Measurements from ENCODE around the gene CFAP251. TPM values are rescaled to one million over a fixed set of nuclear protein-coding genes. Genes with fewer than 3 reads are reported as not detected.
"Not testable (repeated sequence)": the region's sequence is repeated elsewhere in the genome, so short reads cannot be mapped to it uniquely, and the experiment has no call there.

Gene CFAP251
- total and polyA plus RNA-seq, 10 of the 15 experiments (the other 5 are each of a cell fraction or from before 2014, with no cell fraction given), result 0.10 to 0.97 (median 0.64) TPM

GRCh38 chr12:121917950-121918678, at the start of gene CFAP251 (continued):
- peak; percentile 52; the same call in 1 of the 2 replicates for TF ChIP-seq NBN (IDR thresholded peaks at IDR 0.05)
- no peak for TF ChIP-seq EGR1 (IDR thresholded peaks at IDR 0.05; ENCODE audit: borderline replicate concordance in 1 of 2, low read depth in 2 of 2, low read length in 2 of 2)
- TF ChIP-seq STAT3 (IDR thresholded peaks at IDR 0.05; ENCODE audit: low read depth, low read length), result no peak
- peak; percentile 82 for TF ChIP-seq RELA (IDR thresholded peaks at IDR 0.05; ENCODE audit: borderline replicate concordance, partially characterized antibody)
- no peak for TF ChIP-seq BCL3 (IDR thresholded peaks at IDR 0.05; ENCODE audit: borderline replicate concordance, insufficient read depth, low read depth, low read length, poor library complexity, severe bottlenecking)
- no peak for TF ChIP-seq PAX5 (IDR thresholded peaks at IDR 0.05; ENCODE audit: borderline replicate concordance, low read depth, low read length)
- no peak for TF ChIP-seq NR2C1 (IDR thresholded peaks at IDR 0.05)
- TF ChIP-seq POLR2AphosphoS2 (IDR thresholded peaks at IDR 0.05; ENCODE audit: low read depth, low read length), result 0 out of 2 replicates have a peak, but pooled peaks have one; percentile 43
- 0 out of 2 replicates have a peak, but pooled peaks have one; percentile 43 for TF ChIP-seq RELB (IDR thresholded peaks at IDR 0.05; ENCODE audit: low read depth)
- TF ChIP-seq EED (IDR thresholded peaks at IDR 0.05; ENCODE audit: low read depth), result 0 out of 2 replicates have a peak, but pooled peaks have one; percentile 26
- no peak for TF ChIP-seq TAF1 (IDR thresholded peaks at IDR 0.05; ENCODE audit: borderline replicate concordance, low read depth, low read length)
- peak; percentile 60 to 79 (median 73) for TF ChIP-seq CTCF (IDR thresholded peaks at IDR 0.05 in 2 of 3, conservative IDR thresholded peaks at IDR 0.05 in 1 of 3; ENCODE audit: control insufficient read depth in 2 of 3, extremely low read depth in 1 of 3, insufficient read depth in 1 of 3, low read depth in 3 of 3, low read length in 3 of 3)
- TF ChIP-seq SMARCA5 (IDR thresholded peaks at IDR 0.05), result peak; percentile 54; the same call in 1 of the 2 replicates

- H4K20me1 ChIP-seq (ENCODE audit: control insufficient read depth, insufficient read depth); H2AFZ ChIP-seq (ENCODE audit: control insufficient read depth, low read depth, low read length); ATAC-seq; H3K4me2 ChIP-seq (ENCODE audit: control insufficient read depth, insufficient read depth); H3K9ac ChIP-seq (ENCODE audit: control insufficient read depth, insufficient read depth, low read length); DNase-seq (ENCODE audit: low read depth, low spot score); BruUV-seq (replicated peaks); FAIRE-seq; SMC1A ChIA-PET (ENCODE audit: uncharacterized antibody, unreplicated experiment); H3K27me3 ChIP-seq (replicated peaks in 1 of 2; ENCODE audit: control insufficient read depth in 2 of 2, insufficient read depth in 2 of 2, low read length in 1 of 2); H3K4me3 ChIP-seq; intact Hi-C loops (cut with micrococcal nuclease; ENCODE audit: unreplicated experiment); H3K4me1 ChIP-seq (ENCODE audit: control insufficient read depth, insufficient read depth, low read length); H3K27ac ChIP-seq (ENCODE audit: control insufficient read depth, insufficient read depth); H3K9me3 ChIP-seq (replicated peaks; ENCODE audit: control insufficient read depth, insufficient read depth, low read length); H3K36me3 ChIP-seq (ENCODE audit: control insufficient read depth in 2 of 2, insufficient read depth in 2 of 2, low read length in 1 of 2); H3K79me2 ChIP-seq (ENCODE audit: control insufficient read depth, insufficient read depth, low read length); in situ Hi-C loops (cut with MboI): not testable (repeated sequence)
- CTCF ChIA-PET, result interaction anchor here (1.2 kb wide), 1 partner anchor 19 kb away, joined by 3 read pairs; the partner anchor contains the start of gene PSMD9
- WGBS (ENCODE audit: insufficient coverage, insufficient replicate concordance, low lambda C conversion rate, missing lambda C conversion rate), result 80% methylated on average over 7 of the region's 8 CpGs
- POLR2A ChIA-PET, result interaction anchor here (0.7 kb wide), 1 partner anchor 30 kb away, joined by 3 read pairs; no protein-coding TSS in a partner anchor
- RAD21 ChIA-PET (ENCODE audit: unreplicated experiment), result interaction anchor here (1.1 to 1.6 kb wide), 2 partner anchors 24 to 74 kb away, joined by 3 read pairs; no protein-coding TSS in a partner anchor
Measured at GRCh38 chr12:121869229-121869628, 49.2 kb upstream of the CFAP251 start.

Measured in GM12878 (cell line).